GM19023 (cell line): Measurements from ENCODE around the gene EIF5AL1.
"Not testable (repeated sequence)": the region's sequence is repeated elsewhere in the genome, so short reads cannot be mapped to it uniquely, and the experiment has no call there.

Source experiments
- ATAC-seq: cut with Tn5 transposase; IDR thresholded peaks from one replicate; pipeline ENCODE4 v1.9.1; 2021; ENCODE audit warnings: mild to moderate bottlenecking, moderate library complexity; ENCODE audit not compliant: unreplicated experiment

The EIF5AL1 gene

DNA sequence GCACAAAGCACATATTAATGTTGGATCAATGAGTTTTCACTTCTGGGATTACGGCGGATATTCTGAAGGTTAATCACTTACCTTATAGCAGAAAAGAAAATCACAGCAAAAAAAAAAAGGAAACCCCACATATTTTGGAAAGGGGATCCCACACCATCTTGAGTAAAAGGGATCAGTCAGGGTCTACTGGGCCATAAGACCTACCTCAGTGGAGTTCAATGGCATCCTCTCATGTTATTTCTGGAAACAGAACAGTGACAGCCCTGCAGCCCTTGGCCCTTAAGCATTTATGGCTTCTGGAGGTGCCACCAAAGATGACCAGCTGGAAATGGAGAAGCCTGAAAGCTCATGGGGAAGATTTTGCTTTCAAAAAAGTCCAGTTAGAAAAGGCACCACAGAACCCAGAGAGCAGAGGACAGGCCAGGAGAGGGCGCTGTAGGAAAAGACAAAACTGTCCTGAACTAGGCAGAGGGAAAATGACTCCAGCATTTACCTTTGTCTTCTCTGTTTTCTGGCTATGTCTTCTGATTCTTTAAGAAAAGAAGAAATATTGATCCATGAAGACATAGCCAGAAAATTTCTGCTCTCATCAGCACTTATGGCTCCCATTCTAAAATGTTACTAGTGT lies 2.9 kb upstream of the EIF5AL1 start:
- not testable (repeated sequence) for ATAC-seq

DNA sequence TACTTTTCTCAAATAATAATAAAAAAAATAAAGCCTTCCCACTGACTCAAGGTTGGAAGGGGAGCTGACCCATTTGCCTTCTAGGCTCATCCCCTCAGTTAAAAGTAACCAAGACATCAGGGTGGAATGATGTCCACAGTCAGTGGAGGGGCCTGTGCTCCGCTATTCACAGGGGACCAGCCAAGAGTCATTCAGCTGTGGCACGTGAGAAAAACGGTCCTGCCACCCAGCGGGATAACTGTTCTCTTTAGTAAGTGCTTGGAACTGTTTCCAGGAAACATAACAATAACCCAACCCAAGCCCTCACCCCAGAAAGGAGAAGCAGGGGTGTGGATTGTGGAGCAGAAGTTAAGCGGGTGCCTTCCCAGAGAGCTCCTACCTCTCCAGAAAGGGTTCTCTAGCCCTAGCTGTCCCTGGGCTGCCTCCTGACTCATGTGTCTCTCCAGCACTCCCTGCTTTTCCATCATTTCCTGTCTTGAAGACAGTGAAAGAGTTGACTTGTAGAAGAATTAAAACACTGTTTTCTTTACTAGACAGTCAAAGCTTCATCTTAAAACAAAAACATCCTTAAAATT lies 2.3 kb upstream of the EIF5AL1 start:
- ATAC-seq, result not testable (repeated sequence)

DNA sequence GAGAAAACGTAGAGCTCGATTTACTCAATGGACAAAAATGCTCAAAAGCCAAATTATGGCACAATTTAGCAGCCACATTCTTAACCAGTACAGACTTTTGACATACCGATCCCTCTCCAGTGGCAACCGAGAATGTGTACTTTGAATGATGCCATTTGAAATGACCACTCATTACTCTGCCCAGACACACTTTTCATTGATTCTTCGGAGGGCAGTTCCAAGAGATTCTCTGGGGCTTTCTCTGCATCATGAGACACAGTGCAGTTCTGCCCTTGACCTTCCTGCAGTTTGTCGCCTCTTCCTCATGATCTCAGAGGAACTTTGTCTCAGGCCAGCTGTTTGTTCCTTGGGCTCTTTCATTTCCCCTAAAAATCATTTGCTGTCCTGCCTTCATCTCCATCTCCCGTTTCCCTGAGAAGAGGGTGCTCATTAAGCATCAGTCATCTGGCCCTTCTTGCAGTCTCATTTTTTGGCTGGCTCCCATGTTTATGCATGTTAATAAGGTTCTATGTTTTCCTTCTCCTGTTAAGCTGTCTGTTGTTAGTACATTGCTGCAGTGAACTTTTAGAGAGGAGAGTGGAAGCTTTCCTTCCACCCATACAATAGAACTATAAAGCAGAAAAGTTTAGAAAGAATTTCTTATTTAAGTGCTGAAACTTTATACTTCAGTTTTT lies 4.3 kb downstream of the EIF5AL1 start:
- not testable (repeated sequence) for ATAC-seq

DNA sequence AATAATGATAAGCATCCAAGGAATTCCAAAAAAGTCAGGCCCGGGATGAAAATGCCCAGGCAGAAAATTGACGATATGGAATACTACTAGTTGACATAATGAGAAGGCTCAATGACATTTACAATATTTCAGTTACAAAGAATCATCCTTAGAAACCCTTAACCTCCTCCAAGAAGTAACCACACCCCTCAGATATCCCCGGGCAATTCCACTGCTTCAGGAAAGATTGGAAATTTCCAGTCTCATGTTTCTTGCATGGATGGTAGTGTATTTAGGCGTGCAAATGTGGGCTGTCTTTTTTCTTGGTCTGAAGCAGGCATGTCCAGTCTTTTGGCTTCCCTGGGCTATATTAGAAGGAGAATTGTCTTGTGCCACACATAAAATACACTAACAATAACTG lies 5.2 kb downstream of the EIF5AL1 start:
- not testable (repeated sequence) for ATAC-seq

DNA sequence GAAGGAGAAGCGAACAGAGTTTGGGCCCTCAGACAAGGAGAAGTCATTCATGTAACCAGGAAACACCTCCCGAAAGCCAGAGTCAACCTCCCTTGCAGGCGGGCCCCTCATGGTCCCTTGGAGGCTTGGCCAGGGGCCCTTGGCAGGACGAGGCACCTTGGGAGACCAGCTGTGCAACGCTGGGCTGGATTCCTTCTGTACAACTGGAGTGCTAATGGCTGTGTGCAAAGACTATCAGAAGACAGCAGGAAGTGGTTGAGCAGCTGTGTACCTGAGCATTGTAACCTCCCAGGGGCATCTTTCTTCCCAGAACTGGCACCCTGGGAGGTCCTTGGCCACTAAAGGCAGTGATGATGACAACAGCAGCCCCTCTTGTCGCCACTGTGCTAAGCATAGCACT lies 9.4 kb downstream of the EIF5AL1 start:
- not testable (repeated sequence) for ATAC-seq

DNA sequence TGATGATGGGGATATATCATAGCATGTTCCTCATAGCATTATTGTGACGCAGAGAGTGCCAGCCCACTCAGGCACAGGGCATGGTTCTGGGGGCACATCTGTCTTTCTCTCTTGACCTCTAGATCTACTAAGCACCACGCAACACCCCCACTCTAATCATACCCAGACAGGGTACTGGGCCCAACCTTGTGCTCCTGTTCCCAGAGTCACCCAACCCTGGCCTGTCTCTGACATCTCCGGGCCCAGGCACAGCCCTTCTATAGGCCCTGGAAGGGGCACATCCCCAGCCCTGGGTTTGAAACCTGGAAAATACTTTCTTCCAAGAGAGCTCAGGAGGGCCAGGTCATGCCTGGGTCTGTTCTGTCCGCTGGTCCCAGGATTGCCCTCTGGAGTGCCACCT lies 10.1 kb downstream of the EIF5AL1 start:
- ATAC-seq, result not testable (repeated sequence)

DNA sequence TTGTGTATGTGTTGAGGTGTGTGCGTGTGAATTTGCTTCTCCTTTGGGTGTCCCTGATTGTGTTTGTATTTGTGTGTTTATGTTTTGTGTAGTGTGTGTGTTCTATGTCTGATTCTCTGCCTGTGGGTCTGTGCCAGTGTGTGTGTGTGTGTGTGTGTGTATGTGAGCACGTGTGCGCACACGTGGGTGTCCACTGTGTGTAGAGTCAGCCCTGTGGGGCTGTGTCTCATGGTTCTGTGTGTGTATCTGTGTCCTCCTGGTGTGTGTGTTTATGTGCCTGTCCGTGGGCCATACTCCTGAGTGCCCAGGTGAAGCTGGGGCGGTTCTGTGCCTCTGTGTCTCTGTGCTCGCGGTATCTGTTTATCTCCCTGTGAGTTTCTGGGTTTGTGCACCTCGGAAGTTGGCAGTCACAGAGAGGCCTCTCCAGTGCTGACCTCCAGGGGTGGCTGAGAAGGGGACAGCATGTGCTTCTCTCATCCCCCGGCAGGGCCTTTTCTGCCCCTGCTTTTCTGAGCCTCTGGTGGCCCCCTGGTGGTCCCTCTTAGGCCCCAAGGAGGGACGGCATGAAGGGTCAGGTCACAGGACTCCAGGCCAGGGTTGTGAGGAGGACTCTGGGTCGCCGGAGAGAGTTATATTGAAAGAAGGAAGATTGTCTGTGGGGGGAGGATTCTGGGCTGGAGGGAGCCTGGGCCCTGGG lies 11.0 kb downstream of the EIF5AL1 start:
- not testable (repeated sequence) for ATAC-seq

DNA sequence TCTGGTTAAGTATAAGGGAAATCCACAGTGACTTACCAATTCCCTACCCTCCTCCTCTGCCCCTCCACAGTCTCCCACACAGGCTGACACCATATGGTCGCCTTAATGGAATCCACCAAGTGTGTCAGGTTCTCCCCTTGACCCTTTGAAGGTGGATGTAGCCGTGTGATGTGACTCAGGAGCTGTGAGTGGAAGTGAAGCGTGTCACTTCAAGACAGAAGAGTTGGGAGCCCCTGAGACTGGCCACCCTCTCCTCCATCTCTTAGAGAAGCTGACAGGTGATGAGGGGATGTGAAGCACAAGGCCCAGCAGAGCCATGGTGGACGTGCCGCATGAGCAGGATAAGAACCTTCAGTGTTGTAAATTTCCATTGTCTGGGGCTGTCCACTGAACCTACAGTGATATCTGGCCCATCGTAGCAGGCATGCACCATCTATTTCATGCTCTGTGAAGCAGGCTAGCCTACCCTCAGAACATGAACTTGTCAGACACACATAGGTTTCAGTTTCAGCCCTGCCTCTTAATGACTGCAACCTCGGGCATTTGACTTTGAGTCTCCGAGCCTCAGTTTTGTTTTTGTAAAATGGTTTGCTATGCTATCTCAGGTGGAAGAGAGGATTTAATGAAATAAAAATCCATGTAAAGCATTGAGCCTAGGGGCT lies 12.8 kb downstream of the EIF5AL1 start:
- ATAC-seq, result peak; percentile 85

DNA sequence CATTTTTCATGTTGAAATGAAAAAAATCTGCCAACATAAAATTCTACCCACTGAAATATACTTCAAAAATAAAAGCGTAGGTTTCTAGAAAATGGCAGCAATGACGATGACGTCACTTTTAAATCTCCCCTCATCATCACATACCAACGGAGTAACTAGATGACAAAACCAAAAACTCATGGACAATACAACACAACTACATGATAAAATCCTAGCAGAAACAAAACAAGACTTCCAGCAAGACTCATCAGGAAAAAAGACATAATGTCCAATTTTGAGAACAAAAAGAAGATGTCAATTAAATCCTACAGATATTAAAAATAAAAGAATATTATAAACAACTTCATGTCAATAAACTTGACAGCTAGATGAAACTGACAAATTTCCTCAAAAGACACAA lies 15.9 kb downstream of the EIF5AL1 start:
- not testable (repeated sequence) for ATAC-seq

DNA sequence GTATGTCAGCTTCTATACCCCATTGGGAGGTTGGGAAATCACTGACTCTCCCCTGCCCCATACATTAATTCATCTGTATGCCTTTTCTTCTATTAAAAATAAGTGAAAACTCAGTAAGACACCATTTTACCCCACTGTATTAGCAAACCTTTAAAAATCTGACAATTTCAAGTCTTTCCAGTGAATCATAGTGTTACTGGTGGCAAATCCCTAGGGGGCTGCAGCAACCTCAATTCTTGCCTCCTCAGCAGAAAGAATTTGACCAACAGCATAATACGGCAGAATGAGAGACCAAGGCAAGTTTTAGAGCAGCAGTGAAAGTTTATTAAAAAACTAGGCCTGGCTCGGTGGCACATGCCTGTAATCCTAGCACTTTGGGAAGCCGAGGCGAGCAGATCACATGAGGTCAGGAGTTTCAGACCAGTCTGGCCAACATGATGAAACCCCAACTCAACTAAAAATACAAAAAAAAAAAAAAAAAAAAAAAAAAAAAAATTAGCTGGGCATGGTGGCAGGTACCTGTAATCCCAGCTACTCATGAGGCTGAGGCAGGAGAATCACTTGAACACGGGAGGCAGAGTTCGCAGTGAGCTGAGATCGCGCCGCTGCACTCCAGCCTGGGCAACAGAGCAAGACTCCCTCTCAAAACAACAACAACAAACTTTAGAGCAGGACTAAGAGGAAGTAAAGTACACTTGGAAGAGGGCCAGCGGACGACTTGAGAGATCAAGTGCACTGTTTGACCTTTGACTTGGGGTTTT lies 21.0 kb downstream of the EIF5AL1 start:
- ATAC-seq, result not testable (repeated sequence)

DNA sequence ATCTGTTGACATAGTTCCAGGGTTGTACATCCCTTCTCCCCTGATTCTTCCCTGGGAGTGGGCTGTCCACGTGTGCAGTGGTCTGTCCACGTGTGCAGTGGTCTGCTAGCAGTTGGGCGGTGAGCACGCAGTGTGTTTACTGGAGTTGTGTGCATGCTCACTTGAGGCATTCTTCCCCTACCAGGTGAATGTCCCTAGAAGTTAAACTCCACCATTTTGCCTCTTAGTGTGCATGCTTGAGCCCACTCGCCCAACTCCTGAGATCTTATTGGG lies 21.5 kb downstream of the EIF5AL1 start:
- not testable (repeated sequence) for ATAC-seq

DNA sequence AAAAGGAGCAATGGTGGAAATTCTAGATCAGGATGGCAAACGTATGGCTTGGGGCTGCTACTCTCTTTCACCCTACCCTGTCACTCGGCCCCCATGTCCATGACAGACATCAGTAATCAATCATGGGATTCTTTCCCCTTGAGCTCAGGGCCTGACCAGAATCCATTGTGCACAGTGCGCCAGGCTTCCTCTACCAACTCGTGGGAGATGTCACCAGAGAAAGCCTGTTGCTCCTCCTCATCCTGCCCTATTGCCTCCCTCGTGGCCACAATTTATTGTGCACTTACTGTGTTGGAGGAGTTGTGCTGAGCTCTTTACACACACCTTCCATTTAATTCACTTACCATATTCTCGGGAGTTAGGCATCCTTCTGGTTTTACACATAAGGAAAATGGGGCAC lies 26.0 kb downstream of the EIF5AL1 start:
- not testable (repeated sequence) for ATAC-seq

DNA sequence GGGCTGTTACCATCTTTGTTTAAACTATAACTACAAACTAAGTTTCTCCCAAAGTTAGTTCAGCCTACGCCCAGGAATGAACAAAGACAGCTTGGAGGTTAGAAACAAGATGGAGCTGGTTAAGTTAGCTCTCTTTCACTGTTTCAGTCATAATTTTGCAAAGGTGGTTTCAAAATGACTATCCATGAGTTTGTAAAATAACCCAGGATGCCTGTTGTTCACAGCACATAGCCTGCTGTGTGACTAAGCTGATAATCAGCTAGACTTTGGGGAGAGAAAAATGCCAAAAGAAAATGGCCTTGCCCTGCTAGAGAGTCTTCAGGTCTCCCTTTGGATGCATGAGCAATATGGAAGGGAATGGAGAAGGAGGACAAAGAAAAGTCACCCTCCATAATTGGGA lies 28.6 kb downstream of the EIF5AL1 start:
- peak; percentile 93 for ATAC-seq

DNA sequence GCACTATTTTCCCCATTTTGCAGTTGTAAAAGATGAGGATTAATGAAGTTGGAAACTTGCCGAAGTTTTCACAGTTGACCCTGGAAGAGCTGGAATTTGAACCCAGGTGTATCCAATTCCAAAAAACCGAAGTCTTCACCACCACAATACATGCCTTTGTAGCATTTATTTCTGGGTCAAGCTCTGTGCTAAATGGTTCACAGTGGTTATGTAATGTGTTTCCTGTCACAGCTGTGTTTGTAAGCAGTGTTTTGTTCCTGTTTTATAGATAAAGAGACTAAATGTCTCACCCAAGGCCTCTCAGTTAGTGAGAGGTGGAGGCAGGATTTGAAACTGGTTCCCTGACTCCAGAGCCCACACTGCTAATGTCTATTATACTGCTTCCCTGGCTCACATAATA lies 30.3 kb downstream of the EIF5AL1 start:
- no peak for ATAC-seq

DNA sequence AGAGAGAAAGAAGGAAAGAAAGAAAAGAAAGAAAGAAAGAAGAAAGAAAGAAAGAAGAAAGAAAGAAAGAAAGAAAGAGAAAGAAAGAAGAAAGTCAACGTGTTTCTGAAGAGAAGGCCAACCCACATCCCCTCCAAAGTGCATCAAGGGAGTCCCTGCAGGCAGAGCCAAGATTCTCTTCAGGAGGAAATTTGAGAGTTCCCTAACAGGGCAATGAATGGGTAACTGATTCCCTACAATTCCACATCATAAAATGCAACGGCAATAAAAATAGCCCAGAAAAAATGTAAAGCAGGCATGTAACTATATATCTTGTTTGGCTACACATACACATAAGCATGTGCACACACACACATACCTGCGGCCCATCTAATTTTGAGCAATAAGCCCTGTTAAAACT lies 32.1 kb downstream of the EIF5AL1 start:
- not testable (repeated sequence) for ATAC-seq

DNA sequence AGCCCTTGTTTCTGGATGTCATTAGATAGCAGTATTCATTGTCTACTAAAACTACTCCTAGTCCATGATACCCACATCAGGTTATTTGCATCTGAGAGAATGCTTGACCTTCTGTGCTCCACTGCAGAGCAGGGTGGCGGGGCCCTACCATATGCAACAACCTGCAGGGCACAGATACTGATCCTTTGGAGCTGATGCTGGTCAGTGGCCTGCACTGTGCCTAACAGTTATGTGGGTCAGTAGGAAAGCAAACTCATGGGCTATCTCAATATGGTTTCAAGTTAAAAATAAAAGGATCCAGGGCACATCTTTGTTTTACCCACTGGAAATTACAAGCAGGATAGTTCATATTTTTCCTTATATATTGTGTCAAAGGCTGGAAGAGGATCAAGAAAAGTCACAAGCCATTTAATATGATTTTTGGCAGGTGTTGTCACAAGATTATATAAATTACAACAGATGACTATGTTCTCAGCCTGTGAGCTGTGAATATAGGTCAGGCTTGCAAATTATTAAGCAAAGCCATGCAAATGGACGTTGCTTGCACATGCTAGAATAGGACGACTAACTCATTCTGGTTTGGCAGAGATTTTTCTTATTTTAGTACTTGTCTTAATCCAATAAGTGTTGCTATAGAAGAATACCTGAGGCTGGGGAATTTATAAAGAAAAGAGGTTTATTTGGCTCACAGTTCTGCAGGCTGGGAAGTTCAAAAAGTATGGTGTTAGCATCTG lies 32.8 kb downstream of the EIF5AL1 start:
- not testable (repeated sequence) for ATAC-seq

DNA sequence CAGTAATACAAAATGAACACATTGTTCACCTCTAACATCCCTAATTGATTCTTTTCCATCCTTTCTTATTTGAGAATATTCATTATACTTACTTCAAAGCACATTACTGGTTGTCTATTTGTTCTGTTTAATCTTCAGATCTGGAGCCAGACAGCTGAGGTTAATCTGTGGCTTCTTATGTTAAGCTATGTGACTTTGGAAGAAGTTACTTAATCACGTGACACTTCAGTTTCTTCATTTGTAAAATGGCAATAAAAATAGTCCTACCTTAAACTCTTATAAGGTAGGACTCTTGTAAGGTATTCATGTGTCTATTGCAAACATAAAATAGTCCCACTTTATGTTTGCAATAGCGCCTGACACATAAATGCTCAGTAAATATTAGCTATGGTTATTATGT lies 34.8 kb downstream of the EIF5AL1 start:
- not testable (repeated sequence) for ATAC-seq

DNA sequence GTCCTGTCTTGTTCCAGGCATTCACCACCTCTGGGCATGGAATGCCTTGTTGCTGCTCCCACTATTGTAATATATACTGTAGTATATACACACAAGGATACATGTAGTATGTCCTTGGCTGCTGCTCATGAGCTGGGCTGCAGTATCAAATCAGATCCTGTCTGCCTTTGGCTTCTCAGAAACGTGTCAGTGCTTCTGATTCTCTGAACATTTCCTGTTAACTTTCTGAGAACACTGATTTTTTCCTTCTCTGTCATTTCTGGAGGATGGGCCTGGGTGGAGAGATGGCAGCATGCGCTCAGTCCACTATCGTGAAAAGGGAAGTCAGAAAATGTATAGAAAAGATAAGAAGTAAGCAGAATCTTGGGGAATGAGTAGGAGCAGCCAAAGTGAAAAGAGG lies 35.6 kb downstream of the EIF5AL1 start:
- no peak for ATAC-seq

DNA sequence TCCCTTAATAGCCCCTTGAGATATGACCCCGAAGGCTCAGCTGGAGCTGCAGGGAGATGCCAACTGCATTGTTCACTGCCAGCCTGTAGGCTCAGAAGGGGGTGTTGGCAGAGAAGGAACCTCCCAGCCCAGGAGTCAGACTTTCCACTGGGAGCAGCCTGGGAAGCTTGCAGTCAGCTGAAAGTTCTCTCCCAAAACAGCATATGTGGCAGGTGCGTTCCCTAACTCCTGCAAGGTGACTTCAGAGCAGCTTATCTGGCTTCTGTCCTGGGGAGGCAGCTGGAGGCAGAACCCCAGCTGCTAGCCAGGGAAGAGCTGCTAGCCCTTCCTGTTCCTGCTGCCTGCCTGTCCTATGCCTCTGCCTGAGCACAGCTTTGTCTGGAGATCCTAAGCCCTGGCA lies 39.8 kb downstream of the EIF5AL1 start:
- ATAC-seq, result no peak
